SK-N-SH (cell line): ENCODE measurements around the gene PTPRG. TPM values are rescaled to one million over a fixed set of nuclear protein-coding genes. Genes with fewer than 3 reads are reported as not detected.

Experiments used
- CTCF ChIA-PET: fragments of 300-600, 350-600 bp; formaldehyde crosslinking; extraction: SDS; loops from one replicate; lab custom pipeline; 2021; lab: Yijun Ruan, JAX
- POLR2A ChIA-PET: fragments of 350-600 bp; sonication (Branson Sonifier 250); formaldehyde crosslinking; extraction: SDS; loops from one replicate; lab custom pipeline; 2020; ENCODE audit warnings: antibody characterized with exemption, inconsistent platforms; lab: Yijun Ruan, JAX
- DNase-seq: peaks from one replicate; pipeline ENCODE4 v3.0.0; 2012
- H2AFZ ChIP-seq: fragments of 200-600 bp; sonication (generic); 2 replicates; pipeline ENCODE4 v1.8.1; 2016; ENCODE audit warnings: antibody characterized with exemption, mild to moderate bottlenecking, low read depth
- H3F3A ChIP-seq: fragments of 200-600 bp; sonication (generic); replicated peaks from 2 replicates; pipeline ENCODE3; 2016; ENCODE audit warnings: antibody characterized with exemption, mild to moderate bottlenecking; ENCODE audit not compliant: insufficient read depth
- H3K27ac ChIP-seq, 2 experiments: fragments of 200-500 bp in 1 of 2; fragments of 200-600 bp in 1 of 2; sonication (Bioruptor generic) in 1 of 2; sonication (generic), shearing (Covaris generic) in 1 of 2; 2 replicates each; pipeline versions ENCODE4 v1.5.1 to v1.6.1; 2014 to 2016; ENCODE audit warnings: low read depth in 2 of 2, inconsistent platforms in 1 of 2, low read length in 1 of 2, mild to moderate bottlenecking in 1 of 2, mixed read lengths in 1 of 2
- H3K27me3 ChIP-seq: fragments of 200-600 bp; sonication (generic), shearing (Covaris generic); 2 replicates; pipeline ENCODE4 v1.6.1; 2016; ENCODE audit warnings: mixed run types; ENCODE audit not compliant: insufficient read depth
- H3K36me3 ChIP-seq, 2 experiments: fragments of 200-500 bp in 1 of 2; fragments of 200-600 bp in 1 of 2; sonication (Bioruptor generic) in 1 of 2; sonication (generic) in 1 of 2; replicated peaks in 1 of 2; 2 replicates each; pipeline versions ENCODE3 to v1.5.1; 2014 to 2016; ENCODE audit warnings: low read length in 1 of 2, mild to moderate bottlenecking in 1 of 2; ENCODE audit not compliant: insufficient read depth in 2 of 2, control insufficient read depth in 1 of 2
- H3K4me1 ChIP-seq, 2 experiments: fragments of 200-500 bp in 1 of 2; fragments of 200-600 bp in 1 of 2; sonication (Bioruptor generic) in 1 of 2; sonication (generic), shearing (Covaris generic) in 1 of 2; 2 replicates each; pipeline versions ENCODE4 v1.5.1 to v1.6.1; 2014 to 2016; ENCODE audit warnings: low read depth in 1 of 2, low read length in 1 of 2, mixed run types in 1 of 2; ENCODE audit not compliant: insufficient read depth in 2 of 2, control insufficient read depth in 1 of 2
- H3K4me2 ChIP-seq: fragments of 200-600 bp; sonication (generic), shearing (Covaris generic); 2 replicates; pipeline ENCODE4 v1.6.1; 2017; ENCODE audit warnings: mixed run types
- H3K4me3 ChIP-seq, 2 experiments: fragments of 200-500 bp in 1 of 2; fragments of 200-600 bp in 1 of 2; sonication (Bioruptor generic) in 1 of 2; sonication (generic), shearing (Covaris generic) in 1 of 2; 2 replicates each; pipeline versions ENCODE4 v1.5.1 to v1.8.1; 2014 to 2016; ENCODE audit warnings: low read depth in 2 of 2, inconsistent platforms in 1 of 2, low read length in 1 of 2, mild to moderate bottlenecking in 1 of 2, mixed read lengths in 1 of 2, moderate library complexity in 1 of 2
- H3K79me2 ChIP-seq: fragments of 200-600 bp; sonication (generic); 2 replicates; pipeline ENCODE4 v1.8.1; 2017; ENCODE audit warnings: mild to moderate bottlenecking; ENCODE audit not compliant: insufficient read depth
- H3K9ac ChIP-seq: fragments of 200-600 bp; sonication (generic); 2 replicates; pipeline ENCODE4 v1.6.1; 2017; ENCODE audit warnings: mixed run types
- H3K9me2 ChIP-seq: fragments of 200-600 bp; sonication (generic); 2 replicates; pipeline ENCODE4 v1.6.1; 2017; ENCODE audit warnings: mixed run types
- H3K9me3 ChIP-seq: fragments of 200-600 bp; sonication (generic); 2 replicates; pipeline ENCODE4 v1.6.1; 2017; ENCODE audit warnings: mixed run types, mild to moderate bottlenecking, moderate library complexity
- H4K20me1 ChIP-seq: fragments of 200-600 bp; sonication (generic); 2 replicates; pipeline ENCODE4 v1.6.1; 2017; ENCODE audit warnings: mild to moderate bottlenecking, mixed run types; ENCODE audit not compliant: insufficient read depth
- CHD2 ChIP-seq: fragments of 150-350 bp; IDR thresholded peaks from 2 replicates; pipeline ENCODE4 v1.6.1; 2018; ENCODE audit warnings: low read length; ENCODE audit not compliant: partially characterized antibody
- ELF1 ChIP-seq: IDR thresholded peaks from 2 replicates; pipeline ENCODE4 v1.4.0; 2012
- EZH2phosphoT487 ChIP-seq: fragments of 200-600 bp; sonication (generic); IDR thresholded peaks from 2 replicates; pipeline ENCODE4 v1.6.1; 2017; ENCODE audit warnings: low read depth, mixed run types, mild to moderate bottlenecking, antibody characterized with exemption, moderate library complexity, borderline replicate concordance
- FOSL2 ChIP-seq: IDR thresholded peaks from 2 replicates; pipeline ENCODE4 v1.4.0; 2012; ENCODE audit warnings: low read depth, mild to moderate bottlenecking, moderate library complexity, borderline replicate concordance
- FOXM1 ChIP-seq: IDR thresholded peaks from 2 replicates; pipeline ENCODE4 v1.4.0; 2012; ENCODE audit warnings: low read depth, mild to moderate bottlenecking
- GATA2 ChIP-seq: sonication (generic); formaldehyde crosslinking; IDR thresholded peaks from 2 replicates; pipeline ENCODE4 v1.5.0; 2020; ENCODE audit warnings: mild to moderate bottlenecking, missing genetic modification reagents
- JUND ChIP-seq: IDR thresholded peaks from 2 replicates; pipeline ENCODE4 v1.4.0; 2012
- MEF2A ChIP-seq: IDR thresholded peaks from 2 replicates; pipeline ENCODE4 v1.4.0; 2012; ENCODE audit warnings: low read depth, borderline replicate concordance
- MXI1 ChIP-seq: IDR thresholded peaks from 2 replicates; pipeline ENCODE4 v1.6.1; 2012; ENCODE audit warnings: mild to moderate bottlenecking, low read depth, low read length, improper control_type of control experiment
- NFIC ChIP-seq: IDR thresholded peaks from 2 replicates; pipeline ENCODE4 v1.4.0; 2012; ENCODE audit warnings: borderline replicate concordance
- NRF1 ChIP-seq: IDR thresholded peaks from 2 replicates; pipeline ENCODE4 v1.6.1; 2012; ENCODE audit warnings: low read depth, mild to moderate bottlenecking, low read length
- POLR2AphosphoS5 ChIP-seq: IDR thresholded peaks from 2 replicates; pipeline ENCODE4 v1.6.1; 2012; ENCODE audit warnings: low read depth, low read length
- REST ChIP-seq: IDR thresholded peaks from 2 replicates; pipeline ENCODE4 v1.6.1; 2012; ENCODE audit warnings: mild to moderate bottlenecking, low read depth, low read length, moderate library complexity
- SIN3A ChIP-seq: IDR thresholded peaks from 2 replicates; pipeline ENCODE4 v1.6.1; 2012; ENCODE audit warnings: low read depth, mild to moderate bottlenecking, low read length, moderate library complexity, borderline replicate concordance
- TAF1 ChIP-seq: IDR thresholded peaks from 2 replicates; pipeline ENCODE4 v1.6.1; 2012; ENCODE audit warnings: low read depth, mild to moderate bottlenecking, low read length, moderate library complexity, borderline replicate concordance
- TCF12 ChIP-seq: IDR thresholded peaks from 2 replicates; pipeline ENCODE4 v1.4.0; 2012
- TEAD4 ChIP-seq: IDR thresholded peaks from 2 replicates; pipeline ENCODE4 v1.4.0; 2012; ENCODE audit warnings: mild to moderate bottlenecking, borderline replicate concordance; ENCODE audit not compliant: insufficient read depth
- USF2 ChIP-seq: fragments of 150-350 bp; IDR thresholded peaks from 2 replicates; pipeline ENCODE4 v1.6.1; 2017; ENCODE audit warnings: antibody characterized with exemption, low read length, low read depth, borderline replicate concordance
- ZBTB33 ChIP-seq: IDR thresholded peaks from 2 replicates; pipeline ENCODE4 v1.4.0; 2012; ENCODE audit warnings: low read depth, borderline replicate concordance
- WGBS: methylation state at CpG from one replicate; pipeline ENCODE4 v1.1.6; 2017; ENCODE audit warnings: low lambda C conversion rate; 5-methylcytosine and 5-hydroxymethylcytosine counted together
- polyA plus RNA-seq, 3 experiments: library from polyadenylated mRNA; depleted of rRNA; stranded (reverse); fragments of >200 nt; gene quantifications; 2 replicates each; pipeline ENCODE4 v1.2.3, GENCODE V29; 2012

PTPRG gene
- polyA plus RNA-seq, 1 of the 3 experiments (the other 2 are of a cell fraction) = 14.1 TPM

- TF ChIP-seq ZBTB33 = no peak
- no peak for TF ChIP-seq GATA2 (CRISPR knock-in tag)
- no peak for TF ChIP-seq TAF1
- no peak for TF ChIP-seq REST
- no peak for TF ChIP-seq MXI1
- DNase-seq = no peak
- H3K36me3 ChIP-seq = no peaks in the 10 kb centered on the region
- no peak overlapping the region for H3K9ac ChIP-seq
- H4K20me1 ChIP-seq = no peaks in the 10 kb centered on the region
- ChIA-PET CTCF (no interaction called here), POLR2A (no interaction called here)
- no peak overlapping the region for H3K4me3 ChIP-seq
- no peak overlapping the region for H2AFZ ChIP-seq
- no peaks in the 10 kb centered on the region for H3K9me3 ChIP-seq
- H3K4me1 ChIP-seq = peaks cover 0 to 3% of the 10 kb centered on the region in 2 experiments; a peak in 1 of 4 replicates
- no CpG with 5 or more reads among the region's 2 CpGs for WGBS
- H3K27me3 ChIP-seq = no peaks in the 10 kb centered on the region
- H3K9me2 ChIP-seq = no peaks in the 10 kb centered on the region
- peaks cover 8% of the 10 kb centered on the region; the same call in 1 of the 2 replicates for H3K79me2 ChIP-seq
- no peaks in the 10 kb centered on the region for H3F3A ChIP-seq
- no peak overlapping the region for H3K27ac ChIP-seq
- H3K4me2 ChIP-seq = no peak overlapping the region
These were observed 231.7 kb downstream of the PTPRG start for GRCh38 chr3:61793056-61793455.

GRCh38 chr3:61793521-61793920, 232.2 kb downstream of the PTPRG start:
- Histone ChIP-seq H3K9me3 (no peaks in the 10 kb centered on the region), H3K9me2 (no peaks in the 10 kb centered on the region), H2AFZ (no peak overlapping the region), H3K4me2 (no peak overlapping the region), H3K27ac (no peak overlapping the region), H3K79me2 (peaks cover 8% of the 10 kb centered on the region; the same call in 1 of the 2 replicates), H4K20me1 (no peaks in the 10 kb centered on the region), H3K36me3 (no peaks in the 10 kb centered on the region), H3K27me3 (no peaks in the 10 kb centered on the region), H3F3A (no peaks in the 10 kb centered on the region), H3K9ac (no peak overlapping the region), H3K4me3 (no peak overlapping the region), H3K4me1 (peaks cover 0 to 3% of the 10 kb centered on the region in 2 experiments; a peak in 1 of 4 replicates)
- DNase-seq = no peak
- ChIA-PET POLR2A (no interaction called here), CTCF (no interaction called here)
- TF ChIP-seq TEAD4 (no peak), CHD2 (no peak), USF2 (no peak), TCF12 (no peak), POLR2AphosphoS5 (no peak), FOSL2 (no peak), FOXM1 (no peak), NFIC (no peak), ELF1 (no peak), EZH2phosphoT487 (no peak), MEF2A (no peak), JUND (no peak), REST (no peak), SIN3A (no peak), NRF1 (no peak)
